ENCODE results near the gene RALGDS.

RALGDS gene

DNA sequence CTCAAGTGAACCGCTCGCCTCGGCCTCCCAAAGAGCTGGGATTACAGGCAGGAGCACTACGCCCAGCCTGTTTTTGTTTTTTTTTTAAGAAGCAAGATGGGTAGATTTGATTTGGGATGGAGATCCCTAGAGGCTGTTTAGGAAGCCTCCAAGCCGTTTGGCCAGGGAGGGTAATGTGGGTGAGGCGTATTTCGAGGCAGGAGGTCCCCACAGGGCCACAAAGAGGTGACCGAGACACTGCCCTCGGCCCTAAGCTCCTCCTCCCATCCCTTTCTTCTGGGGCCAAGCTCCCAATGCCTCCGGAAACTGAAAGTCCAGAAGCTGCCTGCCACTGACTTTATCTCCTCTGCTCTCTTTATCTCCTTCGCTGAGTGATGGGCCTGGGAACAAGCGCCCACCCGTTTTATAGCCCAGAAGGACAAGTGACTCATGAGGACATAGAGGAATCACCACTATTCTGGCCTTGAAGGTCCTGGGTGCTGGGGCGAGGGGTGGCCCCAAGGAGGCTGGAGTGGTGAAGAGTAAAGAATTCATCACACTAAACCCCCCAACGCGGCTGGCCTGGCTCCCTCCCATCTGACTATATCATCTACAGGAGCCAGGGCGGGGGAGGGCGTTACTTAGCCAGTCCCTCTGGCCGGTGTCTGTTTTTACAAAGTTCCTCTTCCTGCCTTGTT is 2.0 kb upstream of the RALGDS start:
- 22% methylated on average over 18 of the region's 19 CpGs for WGBS

DNA sequence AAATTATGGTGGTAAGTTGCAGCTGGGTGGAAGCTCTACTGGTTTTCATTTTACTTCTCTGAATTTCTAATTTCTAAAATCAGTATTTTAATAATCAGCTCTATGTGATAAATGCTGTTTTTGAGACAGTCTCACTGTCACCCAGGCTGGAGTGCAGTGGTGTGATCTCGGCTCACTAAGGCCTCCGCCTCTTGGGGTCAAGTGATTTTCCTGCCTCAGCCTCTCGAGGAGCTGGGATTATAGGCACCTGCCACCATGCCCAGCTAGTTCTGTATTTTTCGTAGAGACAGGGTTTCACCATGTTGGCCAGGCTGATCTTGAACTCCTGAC is 1.5 kb upstream of the RALGDS start:
- 52% methylated on average over 4 of the region's 4 CpGs for WGBS
- DNase-seq = no peak
- no peak overlapping the region for H2BK120ac ChIP-seq (ENCODE audit: low read depth, low read length)

More for the DNA sequence above, 2.0 kb upstream of the RALGDS start:
- Histone ChIP-seq H2AFZ (ENCODE audit: low read depth, low read length) (no peak overlapping the region), H4K91ac (ENCODE audit: low read length) (peak overlapping the region; percentile 48), H3K9me3 (ENCODE audit: control insufficient read depth, low read length) (no peaks in the 10 kb centered on the region), H2BK15ac (ENCODE audit: low read depth, poor library complexity, severe bottlenecking) (peak overlapping the region; percentile 7), H3K79me1 (replicated peaks; ENCODE audit: low read length, poor library complexity, severe bottlenecking) (peaks cover 35% of the 10 kb centered on the region), H3K14ac (ENCODE audit: low read length in 2 of 2) (no peak overlapping the region), H3K36me3 (ENCODE audit: control insufficient read depth in 1 of 2, insufficient read depth in 2 of 2, low read depth in 1 of 2, low read length in 2 of 2) (peaks cover 0 to 17% of the 10 kb centered on the region in 2 experiments), H2AK5ac (ENCODE audit: low read length, severe bottlenecking) (peak overlapping the region; percentile 56), H3K4ac (ENCODE audit: low read depth in 1 of 2, low read length in 2 of 2) (peak overlapping the region; percentile 54 to 66), H3K27me3 (ENCODE audit: control insufficient read depth in 1 of 2, insufficient read depth in 1 of 2, low read length in 2 of 2) (no peaks in the 10 kb centered on the region), H3K18ac (ENCODE audit: low read depth in 1 of 2, low read length in 2 of 2) (peak overlapping the region; percentile 67 to 70), H2BK120ac (ENCODE audit: low read depth, low read length) (peak overlapping the region; percentile 50), H4K8ac (ENCODE audit: low read length) (peak overlapping the region; percentile 65), H3K4me1 (ENCODE audit: control insufficient read depth, insufficient read depth, low read depth, low read length) (peaks cover 62% of the 10 kb centered on the region), H2BK12ac (ENCODE audit: low read length in 2 of 2) (peak overlapping the region; percentile 29 to 45), H3K4me2 (ENCODE audit: low read length, poor library complexity, severe bottlenecking) (no peak overlapping the region), H3K9ac (ENCODE audit: low read length) (peak overlapping the region; percentile 66), H3K23ac (ENCODE audit: low read length in 2 of 2) (no peak overlapping the region), H3K4me3 (ENCODE audit: insufficient read depth in 1 of 2, low read depth in 1 of 2, low read length in 2 of 2) (peak overlapping the region in 1 of 2 experiments; percentile 57), H2BK5ac (ENCODE audit: low read depth, low read length, poor library complexity, severe bottlenecking) (no peak overlapping the region), H3K27ac (ENCODE audit: low read length, poor library complexity, severe bottlenecking) (no peak overlapping the region)
- peak; percentile 88 for DNase-seq

DNA sequence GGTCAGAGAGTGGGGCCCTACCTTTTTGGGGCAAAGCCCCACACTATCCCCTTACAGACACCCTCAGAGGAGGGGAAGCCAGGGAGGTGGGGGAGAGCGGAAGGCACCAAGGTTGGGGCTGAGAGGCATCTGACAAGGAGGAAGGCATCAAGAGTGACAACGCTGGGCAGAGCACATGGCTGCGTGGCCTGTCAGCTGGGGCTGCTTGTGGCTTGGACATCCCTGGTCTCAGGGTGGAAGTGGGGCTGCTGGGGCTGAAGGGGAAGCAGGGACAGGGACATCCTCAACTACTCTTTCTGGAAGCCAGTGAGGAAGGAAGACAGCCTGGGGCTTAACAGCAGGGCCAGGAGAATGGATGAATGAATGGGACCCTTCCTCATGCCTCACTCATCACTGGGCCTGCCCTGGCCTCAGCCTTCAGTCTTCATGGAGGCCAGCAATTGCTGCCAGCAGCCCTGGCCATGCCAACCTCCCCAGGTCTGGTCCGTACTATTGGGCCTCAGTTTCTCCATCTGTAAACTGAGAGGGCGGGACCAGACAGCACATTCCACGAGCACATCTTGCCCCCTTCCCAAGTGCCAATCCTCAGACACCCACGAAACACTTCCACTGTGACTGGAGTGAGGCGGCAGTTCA is 993 bp upstream of the RALGDS start:
- H3K27me3 ChIP-seq (ENCODE audit: control insufficient read depth in 1 of 2, insufficient read depth in 1 of 2, low read length in 2 of 2) = no peaks in the 10 kb centered on the region
- no peak overlapping the region for H3K27ac ChIP-seq (ENCODE audit: low read length, poor library complexity, severe bottlenecking)
- no peak overlapping the region for H3K14ac ChIP-seq (ENCODE audit: low read length in 2 of 2)
- no peak overlapping the region for H3K4me3 ChIP-seq (ENCODE audit: insufficient read depth in 1 of 2, low read depth in 1 of 2, low read length in 2 of 2)
- peaks cover 63% of the 10 kb centered on the region for H3K4me1 ChIP-seq (ENCODE audit: control insufficient read depth, insufficient read depth, low read depth, low read length)
- H2BK5ac ChIP-seq (ENCODE audit: low read depth, low read length, poor library complexity, severe bottlenecking) = no peak overlapping the region
- no peak overlapping the region for H3K4me2 ChIP-seq (ENCODE audit: low read length, poor library complexity, severe bottlenecking)
- H2AFZ ChIP-seq (ENCODE audit: low read depth, low read length) = no peak overlapping the region
- H4K8ac ChIP-seq (ENCODE audit: low read length) = peak overlapping the region; percentile 76
- H2BK120ac ChIP-seq (ENCODE audit: low read depth, low read length) = no peak overlapping the region
- peak overlapping the region; percentile 10 for H2AK5ac ChIP-seq (ENCODE audit: low read length, severe bottlenecking)
- peak overlapping the region; percentile 66 for H3K9ac ChIP-seq (ENCODE audit: low read length)
- H3K79me1 ChIP-seq (replicated peaks; ENCODE audit: low read length, poor library complexity, severe bottlenecking) = peaks cover 28% of the 10 kb centered on the region
- peak overlapping the region; percentile 92 for H4K91ac ChIP-seq (ENCODE audit: low read length)
- H2BK15ac ChIP-seq (ENCODE audit: low read depth, poor library complexity, severe bottlenecking) = peak overlapping the region; percentile 95
- no peak for DNase-seq
- H3K9me3 ChIP-seq (ENCODE audit: control insufficient read depth, low read length) = no peaks in the 10 kb centered on the region
- H3K4ac ChIP-seq (ENCODE audit: low read depth in 1 of 2, low read length in 2 of 2) = peak overlapping the region; percentile 13 to 49
- H3K23ac ChIP-seq (ENCODE audit: low read length in 2 of 2) = peak overlapping the region in 1 of 2 experiments; percentile 2
- peak overlapping the region; percentile 6 to 22 for H3K18ac ChIP-seq (ENCODE audit: low read depth in 1 of 2, low read length in 2 of 2)
- H2BK12ac ChIP-seq (ENCODE audit: low read length in 2 of 2) = peak overlapping the region; percentile 32 to 85
- 99% methylated on average over 6 of the region's 8 CpGs for WGBS
- peaks cover 0 to 10% of the 10 kb centered on the region in 2 experiments for H3K36me3 ChIP-seq (ENCODE audit: control insufficient read depth in 1 of 2, insufficient read depth in 2 of 2, low read depth in 1 of 2, low read length in 2 of 2)

More for the DNA sequence above, 1.5 kb upstream of the RALGDS start:
- Histone ChIP-seq H2BK15ac (ENCODE audit: low read depth, poor library complexity, severe bottlenecking) (no peak overlapping the region), H2BK5ac (ENCODE audit: low read depth, low read length, poor library complexity, severe bottlenecking) (no peak overlapping the region), H3K18ac (ENCODE audit: low read depth in 1 of 2, low read length in 2 of 2) (no peak overlapping the region), H3K9me3 (ENCODE audit: control insufficient read depth, low read length) (no peaks in the 10 kb centered on the region), H2AFZ (ENCODE audit: low read depth, low read length) (no peak overlapping the region), H3K9ac (ENCODE audit: low read length) (peak overlapping the region; percentile 66), H3K36me3 (ENCODE audit: control insufficient read depth in 1 of 2, insufficient read depth in 2 of 2, low read depth in 1 of 2, low read length in 2 of 2) (peaks cover 0 to 12% of the 10 kb centered on the region in 2 experiments), H3K14ac (ENCODE audit: low read length in 2 of 2) (no peak overlapping the region), H3K79me1 (replicated peaks; ENCODE audit: low read length, poor library complexity, severe bottlenecking) (peaks cover 31% of the 10 kb centered on the region), H3K4me1 (ENCODE audit: control insufficient read depth, insufficient read depth, low read depth, low read length) (peaks cover 64% of the 10 kb centered on the region), H3K4me2 (ENCODE audit: low read length, poor library complexity, severe bottlenecking) (no peak overlapping the region), H3K27ac (ENCODE audit: low read length, poor library complexity, severe bottlenecking) (no peak overlapping the region), H4K91ac (ENCODE audit: low read length) (no peak overlapping the region), H3K4ac (ENCODE audit: low read depth in 1 of 2, low read length in 2 of 2) (peak overlapping the region in 1 of 2 experiments; percentile 40), H3K4me3 (ENCODE audit: insufficient read depth in 1 of 2, low read depth in 1 of 2, low read length in 2 of 2) (peak overlapping the region in 1 of 2 experiments; percentile 57), H2AK5ac (ENCODE audit: low read length, severe bottlenecking) (no peak overlapping the region), H4K8ac (ENCODE audit: low read length) (no peak overlapping the region), H3K23ac (ENCODE audit: low read length in 2 of 2) (no peak overlapping the region), H3K27me3 (ENCODE audit: control insufficient read depth in 1 of 2, insufficient read depth in 1 of 2, low read length in 2 of 2) (no peaks in the 10 kb centered on the region), H2BK12ac (ENCODE audit: low read length in 2 of 2) (peak overlapping the region in 1 of 2 experiments; percentile 45)

DNA sequence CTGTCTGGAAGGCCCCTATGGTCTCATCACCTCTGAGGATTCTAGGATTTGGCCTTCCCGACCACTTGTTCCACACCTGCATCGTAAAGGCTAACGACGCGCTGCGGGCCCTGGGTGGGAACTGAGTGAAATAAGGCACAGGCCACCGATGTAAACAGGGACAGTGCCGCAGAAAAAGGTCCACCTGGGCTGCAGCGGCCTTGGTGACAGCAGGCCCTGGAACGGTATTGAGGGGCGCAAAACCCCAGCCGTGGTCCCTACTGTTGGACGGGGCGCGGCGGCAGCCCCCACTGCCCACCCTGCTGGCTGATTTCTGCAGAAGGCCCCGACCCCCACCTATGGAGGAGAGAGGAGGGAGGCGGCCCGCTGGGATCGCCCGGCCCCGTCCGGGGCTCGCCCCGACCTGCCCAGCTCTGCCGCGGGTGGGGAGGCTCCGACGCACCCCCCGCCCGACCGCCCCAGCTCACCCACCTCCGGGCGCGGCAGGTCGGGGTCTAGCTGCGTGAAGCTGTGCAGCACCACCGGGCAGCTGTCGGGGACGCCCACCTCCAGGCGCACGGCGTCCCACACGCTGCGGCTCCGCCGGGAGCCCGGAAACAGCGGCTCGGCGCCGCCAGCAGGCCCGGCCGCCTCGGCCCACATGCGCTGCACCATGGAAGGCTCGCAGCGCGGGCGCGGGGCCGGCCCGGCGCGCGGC is 391 bp downstream of the RALGDS start:
- peak overlapping the region; percentile 71 to 86 for H3K18ac ChIP-seq (ENCODE audit: low read depth in 1 of 2, low read length in 2 of 2)
- H3K27ac ChIP-seq (ENCODE audit: low read length, poor library complexity, severe bottlenecking) = no peak overlapping the region
- peaks cover 63% of the 10 kb centered on the region for H3K4me1 ChIP-seq (ENCODE audit: control insufficient read depth, insufficient read depth, low read depth, low read length)
- H2BK120ac ChIP-seq (ENCODE audit: low read depth, low read length) = no peak overlapping the region
- no peak overlapping the region for H2BK5ac ChIP-seq (ENCODE audit: low read depth, low read length, poor library complexity, severe bottlenecking)
- no peaks in the 10 kb centered on the region for H3K9me3 ChIP-seq (ENCODE audit: control insufficient read depth, low read length)
- no peaks in the 10 kb centered on the region for H3K27me3 ChIP-seq (ENCODE audit: control insufficient read depth in 1 of 2, insufficient read depth in 1 of 2, low read length in 2 of 2)
- 2% methylated on average over 41 of the region's 66 CpGs for WGBS
- peak overlapping the region in 1 of 2 experiments; percentile 61 for H2BK12ac ChIP-seq (ENCODE audit: low read length in 2 of 2)
- peaks cover 0 to 15% of the 10 kb centered on the region in 2 experiments for H3K36me3 ChIP-seq (ENCODE audit: control insufficient read depth in 1 of 2, insufficient read depth in 2 of 2, low read depth in 1 of 2, low read length in 2 of 2)
- H4K91ac ChIP-seq (ENCODE audit: low read length) = peak overlapping the region; percentile 52
- peak overlapping the region; percentile 65 for H2BK15ac ChIP-seq (ENCODE audit: low read depth, poor library complexity, severe bottlenecking)
- peak overlapping the region in 1 of 2 experiments; percentile 98 for H3K14ac ChIP-seq (ENCODE audit: low read length in 2 of 2)
- H3K9ac ChIP-seq (ENCODE audit: low read length) = peak overlapping the region; percentile 91
- H2AK5ac ChIP-seq (ENCODE audit: low read length, severe bottlenecking) = no peak overlapping the region
- H2AFZ ChIP-seq (ENCODE audit: low read depth, low read length) = no peak overlapping the region
- H4K8ac ChIP-seq (ENCODE audit: low read length) = peak overlapping the region; percentile 59
- H3K79me1 ChIP-seq (replicated peaks; ENCODE audit: low read length, poor library complexity, severe bottlenecking) = peaks cover 31% of the 10 kb centered on the region
- H3K4me3 ChIP-seq (ENCODE audit: insufficient read depth in 1 of 2, low read depth in 1 of 2, low read length in 2 of 2) = peak overlapping the region; percentile 75 to 90
- peak overlapping the region in 1 of 2 experiments; percentile 98 for H3K23ac ChIP-seq (ENCODE audit: low read length in 2 of 2)
- DNase-seq = no peak
- H3K4ac ChIP-seq (ENCODE audit: low read depth in 1 of 2, low read length in 2 of 2) = peak overlapping the region in 1 of 2 experiments; percentile 86
- peak overlapping the region; percentile 84 for H3K4me2 ChIP-seq (ENCODE audit: low read length, poor library complexity, severe bottlenecking)

All from mesenchymal stem cell (in vitro differentiated cells and primary cell).